Right lobe of liver (tissue), 6 donors: ENCODE data around the gene RPL32. TPM values are rescaled to one million over a fixed set of nuclear protein-coding genes. Genes with fewer than 3 reads are reported as not detected.

Experiments
- ATAC-seq, 4 donors: fragments of 200-7000 bp; cut with Tn5 transposase; one replicate each; pipeline ENCODE4 v1.9.1; 2020; ENCODE audit warnings: mild to moderate bottlenecking in 4 of 4, moderate library complexity in 4 of 4
- DNase-seq, 3 donors: peaks; one replicate each; pipeline ENCODE4 v3.0.0-alpha.2; 2020
- H3K27ac ChIP-seq, 3 donors: fragments of 200-600 bp; one replicate each; pipeline ENCODE4 v1.8.0; 2022
- H3K27me3 ChIP-seq, 2 donors: fragments of 200-600 bp; one replicate each; pipeline ENCODE4 v1.8.0; 2022
- H3K36me3 ChIP-seq, 4 donors: fragments of 200-600 bp; sonication (generic) in 1 of 4; one replicate each; pipeline versions ENCODE4 v1.5.1 to v1.8.0; 2017 to 2022; ENCODE audit warnings: control low read depth in 1 of 4
- H3K4me1 ChIP-seq, 4 donors: fragments of 200-600 bp; sonication (generic) in 1 of 4; one replicate each; pipeline versions ENCODE4 v1.5.1 to v1.8.0; 2017 to 2022; ENCODE audit warnings: control low read depth in 1 of 4
- H3K4me3 ChIP-seq, 3 donors: fragments of 200-600 bp; one replicate each; pipeline ENCODE4 v1.8.0; 2022
- H3K9me3 ChIP-seq, 4 donors: fragments of 200-600 bp; sonication (generic) in 1 of 4; one replicate each; pipeline versions ENCODE4 v1.5.1 to v1.8.0; 2017 to 2022; ENCODE audit warnings: control low read depth in 1 of 4
- CTCF ChIP-seq, 4 donors: fragments of 200-600 bp in 3 of 4; fragments of 450-650 bp in 1 of 4; IDR thresholded peaks; one replicate each; pipeline versions ENCODE4 v1.5.1 to v1.8.0; 2016 to 2022; ENCODE audit warnings: antibody characterized with exemption in 4 of 4, mild to moderate bottlenecking in 2 of 4
- POLR2A ChIP-seq: fragments of 450-650 bp; IDR thresholded peaks from one replicate; pipeline ENCODE4 v1.6.1; 2017; ENCODE audit warnings: antibody characterized with exemption, mild to moderate bottlenecking
- WGBS: methylation state at CpG from one replicate; pipeline ENCODE4 v1.1.6; 2018; ENCODE audit warnings: low coverage, low lambda C conversion rate; ENCODE audit not compliant: insufficient coverage; ENCODE audit errors: missing lambda C conversion rate; 5-methylcytosine and 5-hydroxymethylcytosine counted together
- intact Hi-C, 2 donors: fragments of 100-400 bp; cut with DNase I; formaldehyde crosslinking; loops; one replicate each; pipeline versions ENCODE4 v1.11.2 to v1.14.1; 2022
- total RNA-seq, 6 experiments: library from RNA; depleted of rRNA in 2 of 6; stranded (reverse); fragments of >200 nt in 2 of 6; fragmentation: NEBNext Ultra II Directional in 3 of 6; extraction: Animal tissue kit (Norgen Biotek cat#: 25700) in 3 of 6; gene quantifications; one replicate each; pipeline versions ENCODE4 v1.1.0 to v1.2.4, GENCODE V29; 2016 to 2023
- donor health status: DM: no; HTN: yes; CAD: no.
- donor health status: DM: no; HTN: no; CAD: no.
- donor health status: DM: no; HTN: no; CAD: no.
- donor health status: DM: no; HTN: yes; CAD: no.
- donor health status: DM: no; HTN: yes; CAD: no.

RPL32 gene
- total RNA-seq, 6 experiments from 2014 or later, result 322 to 555 (median 472) TPM

- ATAC-seq, result no peak
- Histone ChIP-seq H3K9me3 (no peaks in the 10 kb centered on the region), H3K27me3 (no peaks in the 10 kb centered on the region), H3K36me3 (no peaks in the 10 kb centered on the region), H3K4me1 (peaks cover 0 to 12% (median 2%) of the 10 kb centered on the region in 4 donors), H3K27ac (no peak overlapping the region), H3K4me3 (no peak overlapping the region)
- no peak for DNase-seq
- TF ChIP-seq POLR2A (no peak), CTCF (IDR thresholded peaks at IDR 0.05) (no peak)
- WGBS, result 17% methylated on average over 1 of the region's 6 CpGs
- intact Hi-C loops, result loop anchor here in 1 of 2 donors (5.0 kb wide), 1 partner anchor 120 kb away; no protein-coding TSS in a partner anchor
These were observed 25.5 kb upstream of the RPL32 start for GRCh38 chr3:12866836-12867235.

GRCh38 chr3:12865271-12865670, 23.9 kb upstream of the RPL32 start:
- H3K4me3 ChIP-seq, result no peak overlapping the region
- TF ChIP-seq POLR2A, result no peak
- TF ChIP-seq CTCF (IDR thresholded peaks at IDR 0.05), result no peak
- ATAC-seq, result no peak
- no peaks in the 10 kb centered on the region for H3K27me3 ChIP-seq
- 68% methylated on average over 4 of the region's 4 CpGs for WGBS
- H3K27ac ChIP-seq, result no peak overlapping the region
- H3K4me1 ChIP-seq, result peaks cover 0 to 3% (median 0%) of the 10 kb centered on the region in 4 donors
- H3K36me3 ChIP-seq, result no peaks in the 10 kb centered on the region
- intact Hi-C loops, result loop anchor here in 1 of 2 donors (5.0 kb wide), 1 partner anchor 122 kb away; no protein-coding TSS in a partner anchor
- no peaks in the 10 kb centered on the region for H3K9me3 ChIP-seq
- no peak for DNase-seq

- Histone ChIP-seq H3K4me3 (no peak overlapping the region), H3K36me3 (no peaks in the 10 kb centered on the region), H3K4me1 (no peaks in the 10 kb centered on the region), H3K9me3 (no peaks in the 10 kb centered on the region), H3K27me3 (no peaks in the 10 kb centered on the region), H3K27ac (no peak overlapping the region)
- intact Hi-C loops, result no loop called here
- DNase-seq, result no peak
- ATAC-seq, result no peak
- 92% methylated on average over 7 of the region's 8 CpGs for WGBS
- TF ChIP-seq POLR2A (no peak), CTCF (IDR thresholded peaks at IDR 0.05) (no peak)
These were observed 21.0 kb upstream of the RPL32 start for GRCh38 chr3:12862387-12862786.

- no peak overlapping the region for H3K27ac ChIP-seq
- WGBS, result 45% methylated on average over 4 of the region's 5 CpGs
- DNase-seq, result no peak
- H3K36me3 ChIP-seq, result no peaks in the 10 kb centered on the region
- no peaks in the 10 kb centered on the region for H3K4me1 ChIP-seq
- TF ChIP-seq CTCF (IDR thresholded peaks at IDR 0.05) (no peak), POLR2A (no peak)
- no peaks in the 10 kb centered on the region for H3K27me3 ChIP-seq
- no peak for ATAC-seq
- intact Hi-C loops, result no loop called here
- H3K4me3 ChIP-seq, result no peak overlapping the region
- no peaks in the 10 kb centered on the region for H3K9me3 ChIP-seq
These were observed 20.2 kb upstream of the RPL32 start for GRCh38 chr3:12861611-12862010.

- intact Hi-C loops, result no loop called here
- no peak overlapping the region for H3K4me3 ChIP-seq
- no peaks in the 10 kb centered on the region for H3K27me3 ChIP-seq
- no peaks in the 10 kb centered on the region for H3K4me1 ChIP-seq
- 63% methylated on average over 4 of the region's 7 CpGs for WGBS
- ATAC-seq (peak; percentile 20 to 56 (median 26)), DNase-seq (no peak)
- H3K27ac ChIP-seq, result no peak overlapping the region
- no peak for TF ChIP-seq CTCF (IDR thresholded peaks at IDR 0.05)
- TF ChIP-seq POLR2A, result no peak
- H3K36me3 ChIP-seq, result no peaks in the 10 kb centered on the region
- no peaks in the 10 kb centered on the region for H3K9me3 ChIP-seq
These were observed 18.5 kb upstream of the RPL32 start for GRCh38 chr3:12859840-12860239.
